Fibroblast of lung (primary cell): ENCODE results near the gene WDR26.
"Not testable (repeated sequence)": the region's sequence is repeated elsewhere in the genome, so short reads cannot be mapped to it uniquely, and the experiment has no call there.

ENCODE experiments used
- CTCF ChIP-seq, 2 donors: IDR thresholded peaks in 1 of 2; conservative IDR thresholded peaks in 1 of 2; 1 replicate in 1 of 2; 2 replicates in 1 of 2; pipeline ENCODE4 v1.5.1; 2011 to 2012; ENCODE audit warnings: low read length in 2 of 2, control low read depth in 1 of 2, inconsistent platforms in 1 of 2, low read depth in 1 of 2, mild to moderate bottlenecking in 1 of 2
- EZH2 ChIP-seq: IDR thresholded peaks from 2 replicates; pipeline ENCODE4 v1.5.1; 2012; ENCODE audit warnings: low read length, control low read depth, mild to moderate bottlenecking; ENCODE audit errors: missing control alignments

GRCh38 chr1:224483206-224483605 is 48.6 kb upstream of the WDR26 start:
- TF ChIP-seq CTCF (conservative IDR thresholded peaks at IDR 0.05 in 1 of 2, IDR thresholded peaks at IDR 0.05 in 1 of 2; ENCODE audit: low read depth in 1 of 2, low read length in 2 of 2); EZH2: not testable (repeated sequence)
